Stimulated activated CD8-positive, alpha-beta memory T cell treated with anti-CD3 and anti-CD28 coated beads, Interleukin-2, amount 100 ng/mL, for 48 hours (primary cell): ENCODE results near the gene MYL12B.
"Not testable (repeated sequence)": the region's sequence is repeated elsewhere in the genome, so short reads cannot be mapped to it uniquely, and the experiment has no call there.

Experiments used
- DNase-seq, 2 donors: peaks; one replicate each; pipeline ENCODE4 v3.0.0-alpha.2; 2020; ENCODE audit warnings: low read depth in 2 of 2

Gene MYL12B

GRCh38 chr18:3261373-3262233 lies at the start of gene MYL12B:
Gene MYL12B, plus strand, starts transcription at chr18:3262133. Its CDS starts 10,766 bp downstream, at chr18:3272899.
- peak; percentile 65 to 74 for DNase-seq

- no peak for DNase-seq
Measured at GRCh38 chr18:3212657-3213056, 49.3 kb upstream of the MYL12B start.

GRCh38 chr18:3213300-3214059 lies 48.5 kb upstream of the MYL12B start:
- DNase-seq: no peak

- no peak for DNase-seq
Measured at GRCh38 chr18:3214855-3215637, 46.9 kb upstream of the MYL12B start.

GRCh38 chr18:3216987-3217386 lies 44.9 kb upstream of the MYL12B start:
- no peak for DNase-seq

- no peak for DNase-seq
Measured at GRCh38 chr18:3217948-3218647, 43.8 kb upstream of the MYL12B start.

- DNase-seq: no peak
Measured at GRCh38 chr18:3218819-3219218, 43.1 kb upstream of the MYL12B start.

- no peak for DNase-seq
Measured at GRCh38 chr18:3219241-3219630, 42.7 kb upstream of the MYL12B start.

- no peak for DNase-seq
Measured at GRCh38 chr18:3219631-3220335, 42.1 kb upstream of the MYL12B start, which contains the start of gene MYOM1. Gene MYOM1, minus strand, starts transcription at chr18:3219968. Its CDS starts 4,745 bp downstream, at chr18:3215223.

GRCh38 chr18:3220868-3221267 lies 41.1 kb upstream of the MYL12B start:
- DNase-seq: not testable (repeated sequence)

- DNase-seq: no peak
Measured at GRCh38 chr18:3221496-3221895, 40.4 kb upstream of the MYL12B start.

- DNase-seq: no peak
Measured at GRCh38 chr18:3223356-3223755, 38.6 kb upstream of the MYL12B start.

GRCh38 chr18:3224223-3224622 lies 37.7 kb upstream of the MYL12B start:
- DNase-seq: no peak

GRCh38 chr18:3225588-3225987 lies 36.3 kb upstream of the MYL12B start:
- no peak for DNase-seq

GRCh38 chr18:3226048-3226447 lies 35.9 kb upstream of the MYL12B start:
- no peak for DNase-seq

GRCh38 chr18:3230401-3231334 lies 31.3 kb upstream of the MYL12B start:
- no peak for DNase-seq

GRCh38 chr18:3233004-3233403 lies 28.9 kb upstream of the MYL12B start:
- no peak for DNase-seq

- DNase-seq: no peak
Measured at GRCh38 chr18:3233433-3234168, 28.3 kb upstream of the MYL12B start.

GRCh38 chr18:3234457-3234856 lies 27.5 kb upstream of the MYL12B start:
- no peak for DNase-seq
